ENCODE data around the gene DTNA.

DNA sequence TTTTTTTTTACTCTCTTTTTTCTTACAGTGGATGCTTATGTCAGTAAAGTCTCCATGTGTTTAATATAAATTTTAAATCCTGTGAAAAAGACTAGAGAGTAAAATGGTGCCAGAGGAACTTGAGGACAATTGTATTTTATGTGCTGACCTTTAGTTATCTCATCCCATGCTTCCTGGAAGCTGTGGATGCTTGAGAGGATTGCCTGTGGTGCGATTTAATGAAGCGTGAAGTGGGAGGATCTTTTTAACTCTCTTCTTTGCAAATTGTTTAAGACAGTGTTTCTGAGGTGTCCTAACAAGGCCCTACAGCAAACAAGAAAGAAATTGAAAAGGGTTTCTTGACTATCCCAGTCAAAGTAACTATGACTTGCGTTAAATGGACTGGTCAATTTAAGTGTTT, 84.2 kb downstream of the DTNA start:
- no peak for TF ChIP-seq POLR2AphosphoS5 (IDR thresholded peaks at IDR 0.05; ENCODE audit: low read depth, low read length)
- no peak for TF ChIP-seq POLR2A (IDR thresholded peaks at IDR 0.05; ENCODE audit: low read depth, low read length)
- no peak for TF ChIP-seq TAF1 (IDR thresholded peaks at IDR 0.05; ENCODE audit: borderline replicate concordance, low read depth, low read length)

Measured in GM12892 (cell line).